ENCODE data around the gene ARCN1.

GRCh38 chr11:118592616-118593367, 20.6 kb downstream of the ARCN1 start:
- TF ChIP-seq CTCF (IDR thresholded peaks at IDR 0.05), result no peak
- TF ChIP-seq POLR2A (IDR thresholded peaks at IDR 0.05), result no peak

All from testis (tissue), 2 donors.